ENCODE results near the gene SORCS3. TPM values are rescaled to one million over a fixed set of nuclear protein-coding genes. Genes with fewer than 3 reads are reported as not detected.
A peak's percentile ranks its signal among the peaks of the same experiment; 100 is the strongest.

SORCS3 gene
- total RNA-seq, 1 experiment from 2014 or later, result 0.04 TPM

GRCh38 chr10:104641937-104642657, 1.0 kb downstream of the SORCS3 start:
- no peak overlapping the region for H3T11ph ChIP-seq (ENCODE audit: low read length)
- H3K79me2 ChIP-seq (ENCODE audit: insufficient read depth, low read length), result no peaks in the 10 kb centered on the region
- H4K20me1 ChIP-seq (ENCODE audit: control insufficient read depth, insufficient read depth, insufficient read length), result no peaks in the 10 kb centered on the region
- no peak overlapping the region for H3K27ac ChIP-seq (ENCODE audit: insufficient read length, low read depth, low read length)
- no peak overlapping the region for H2BK120ac ChIP-seq (ENCODE audit: low read depth, low read length, poor library complexity, severe bottlenecking)
- no peak overlapping the region for H2BK15ac ChIP-seq (ENCODE audit: low read depth, low read length)
- H4K91ac ChIP-seq (ENCODE audit: insufficient read length, low read depth, low read length), result no peak overlapping the region
- peaks cover 42% of the 10 kb centered on the region; the same call in 1 of the 2 replicates for H3K27me3 ChIP-seq (ENCODE audit: insufficient read depth, low read length)
- H3K23me2 ChIP-seq (ENCODE audit: insufficient read length, low read depth, low read length, poor library complexity, severe bottlenecking), result peaks cover 36% of the 10 kb centered on the region
- H3K9ac ChIP-seq (ENCODE audit: extremely low read depth, insufficient read length, low read length), result no peak overlapping the region
- peak overlapping the region; percentile 25 for H2AFZ ChIP-seq (ENCODE audit: low read length)
- H2BK12ac ChIP-seq (ENCODE audit: insufficient read length, low read depth, low read length), result no peak overlapping the region
- H3K18ac ChIP-seq (ENCODE audit: insufficient read length, low read depth, low read length), result no peak overlapping the region
- H3K4me2 ChIP-seq (ENCODE audit: insufficient read depth, insufficient read length, low read length), result peak overlapping the region; percentile 92
- no peak overlapping the region for H3K23ac ChIP-seq (ENCODE audit: insufficient read length, low read depth, low read length)
- Mint-ChIP-seq H3K27me3 (ENCODE audit: low read depth) (peaks cover 97% of the 10 kb centered on the region), H3K27ac (no peak overlapping the region), H3K4me1 (peaks cover 13 to 14% of the 10 kb centered on the region in 2 experiments), H3K36me3 (ENCODE audit: insufficient read depth in 1 of 3, low read depth in 3 of 3) (no peaks in the 10 kb centered on the region; a peak in 2 of 7 replicates), H3K4me3 (peak overlapping the region; percentile 67 to 92), H3K9me3 (peaks cover 0 to 4% of the 10 kb centered on the region in 2 experiments; a peak in 2 of 5 replicates)
- no peaks in the 10 kb centered on the region for H3K9me3 ChIP-seq (ENCODE audit: control insufficient read depth, low read depth, low read length)
- H2AK5ac ChIP-seq (ENCODE audit: insufficient read length, low read length), result no peak overlapping the region
- H4K5ac ChIP-seq (ENCODE audit: insufficient read length, low read depth, low read length), result no peak overlapping the region
- H4K8ac ChIP-seq (replicated peaks; ENCODE audit: insufficient read length, low read depth, low read length), result no peak overlapping the region
- H3K79me1 ChIP-seq (ENCODE audit: insufficient read depth, low read depth, low read length, poor library complexity, severe bottlenecking), result no peaks in the 10 kb centered on the region
- no peak overlapping the region for H2BK20ac ChIP-seq (ENCODE audit: low read depth, low read length, poor library complexity, severe bottlenecking)
- H2BK5ac ChIP-seq (ENCODE audit: insufficient read length, low read length), result no peak overlapping the region
- H3K56ac ChIP-seq (ENCODE audit: insufficient read length, low read depth, low read length), result no peak overlapping the region
- H3K14ac ChIP-seq (ENCODE audit: insufficient read depth, low read length), result no peak overlapping the region
- no peaks in the 10 kb centered on the region for H3K4me1 ChIP-seq (ENCODE audit: insufficient read depth, low read length)
- TF ChIP-seq CTCF (conservative IDR thresholded peaks at IDR 0.05), result no peak
- no peak overlapping the region for H3K4ac ChIP-seq (ENCODE audit: low read depth, low read length)
- no peak for DNase-seq
- WGBS (ENCODE audit: extremely low coverage, insufficient read length, low lambda C conversion rate), result no CpG with 5 or more reads among the region's 47 CpGs

Data from H9 (cell line).